Tibial nerve (tissue), 3 donors: ENCODE results near the gene GNAZ.

Experiments used
- CTCF ChIP-seq, 5 experiments: fragments of 200-600 bp in 3 of 5; fragments of 450-650 bp in 2 of 5; sonication (generic) in 3 of 5; IDR thresholded peaks; one replicate each; pipeline ENCODE4 v1.5.1; 2016 to 2019; ENCODE audit warnings: antibody characterized with exemption in 5 of 5, mild to moderate bottlenecking in 3 of 5, moderate library complexity in 2 of 5
- POLR2A ChIP-seq, 2 donors: fragments of 450-650 bp; IDR thresholded peaks; one replicate each; pipeline ENCODE4 v1.6.1; 2017; ENCODE audit warnings: antibody characterized with exemption in 2 of 2, mild to moderate bottlenecking in 2 of 2, moderate library complexity in 2 of 2

DNA sequence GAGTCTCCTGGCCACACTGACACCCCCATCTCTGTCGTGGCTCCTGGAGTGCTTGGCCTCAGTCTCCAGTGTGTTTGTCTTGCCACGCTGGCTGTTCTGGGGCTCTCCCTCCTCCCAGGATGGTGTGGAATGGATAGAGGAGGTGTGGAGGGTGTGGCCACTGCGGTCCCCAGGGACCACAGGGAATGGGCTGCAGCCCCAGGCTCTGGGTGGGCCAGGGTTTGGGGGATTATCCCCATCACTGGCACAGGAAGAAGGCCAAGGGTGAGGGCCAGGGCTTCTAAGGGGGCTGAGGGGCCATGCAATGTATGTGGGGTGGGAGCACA is 8.1 kb downstream of the GNAZ start:
- TF ChIP-seq CTCF (IDR thresholded peaks at IDR 0.05) (no peak), POLR2A (IDR thresholded peaks at IDR 0.05) (no peak)
